ENCODE measurements around the gene CLCN2. TPM values are rescaled to one million over a fixed set of nuclear protein-coding genes. Genes with fewer than 3 reads are reported as not detected.

Gene CLCN2
- total RNA-seq, 1 donor from 2014 or later: 8.1 TPM

GRCh38 chr3:184384856-184385422, 23.5 kb upstream of the CLCN2 start:
- Histone ChIP-seq H3K36me3 (peaks cover 0 to 3% of the 10 kb centered on the region in 2 donors), H3K27me3 (no peaks in the 10 kb centered on the region), H3K9me3 (no peaks in the 10 kb centered on the region), H3K4me3 (no peak overlapping the region), H3K4me1 (peaks cover 13% of the 10 kb centered on the region), H3K27ac (no peak overlapping the region)
- intact Hi-C loops (cut with DNase I): no loop called here
- no peak for TF ChIP-seq POLR2AphosphoS5 (IDR thresholded peaks at IDR 0.05; ENCODE audit: insufficient read depth in 1 of 2, low read depth in 1 of 2)
- no peak for TF ChIP-seq CTCF (IDR thresholded peaks at IDR 0.05)
- TF ChIP-seq POLR2A (IDR thresholded peaks at IDR 0.05): no peak
- no peak for DNase-seq (ENCODE audit: extremely low spot score in 2 of 2)

- TF ChIP-seq CTCF (IDR thresholded peaks at IDR 0.05) (no peak), POLR2A (IDR thresholded peaks at IDR 0.05) (no peak), POLR2AphosphoS5 (IDR thresholded peaks at IDR 0.05; ENCODE audit: insufficient read depth in 1 of 2, low read depth in 1 of 2) (no peak)
- no peaks in the 10 kb centered on the region for H3K27me3 ChIP-seq
- peaks cover 0 to 3% of the 10 kb centered on the region in 2 donors for H3K36me3 ChIP-seq
- peaks cover 13% of the 10 kb centered on the region for H3K4me1 ChIP-seq
- H3K4me3 ChIP-seq: no peak overlapping the region
- intact Hi-C loops (cut with DNase I): no loop called here
- no peak overlapping the region for H3K27ac ChIP-seq
- DNase-seq (ENCODE audit: extremely low spot score in 2 of 2): no peak
- H3K9me3 ChIP-seq: no peaks in the 10 kb centered on the region
These were observed 22.9 kb upstream of the CLCN2 start for GRCh38 chr3:184384342-184384741.

- Histone ChIP-seq H3K27ac (no peak overlapping the region), H3K9me3 (no peaks in the 10 kb centered on the region), H3K4me3 (no peak overlapping the region), H3K36me3 (peaks cover 0 to 3% of the 10 kb centered on the region in 2 donors), H3K27me3 (no peaks in the 10 kb centered on the region), H3K4me1 (peaks cover 23% of the 10 kb centered on the region)
- TF ChIP-seq CTCF (IDR thresholded peaks at IDR 0.05) (no peak), POLR2A (IDR thresholded peaks at IDR 0.05) (no peak), POLR2AphosphoS5 (IDR thresholded peaks at IDR 0.05; ENCODE audit: insufficient read depth in 1 of 2, low read depth in 1 of 2) (no peak)
- no peak for DNase-seq (ENCODE audit: extremely low spot score in 2 of 2)
- intact Hi-C loops (cut with DNase I): no loop called here
These were observed 21.8 kb upstream of the CLCN2 start for GRCh38 chr3:184383033-184383740.

- peak overlapping the region; percentile 68 for H3K27ac ChIP-seq
- H3K4me1 ChIP-seq: peaks cover 28% of the 10 kb centered on the region
- no peak for DNase-seq (ENCODE audit: extremely low spot score in 2 of 2)
- H3K9me3 ChIP-seq: no peaks in the 10 kb centered on the region
- intact Hi-C loops (cut with DNase I): no loop called here
- H3K4me3 ChIP-seq: no peak overlapping the region
- peaks cover 0 to 3% of the 10 kb centered on the region in 2 donors for H3K36me3 ChIP-seq
- TF ChIP-seq CTCF (IDR thresholded peaks at IDR 0.05): no peak
- no peak for TF ChIP-seq POLR2A (IDR thresholded peaks at IDR 0.05)
- no peak for TF ChIP-seq POLR2AphosphoS5 (IDR thresholded peaks at IDR 0.05; ENCODE audit: insufficient read depth in 1 of 2, low read depth in 1 of 2)
- no peaks in the 10 kb centered on the region for H3K27me3 ChIP-seq
These were observed 21.1 kb upstream of the CLCN2 start for GRCh38 chr3:184382326-184383032.

All from vagina (tissue), 2 donors.